MG63 (cell line): ENCODE measurements around the gene RIPK1. TPM values are rescaled to one million over a fixed set of nuclear protein-coding genes. Genes with fewer than 3 reads are reported as not detected.
"Not testable (repeated sequence)": the region's sequence is repeated elsewhere in the genome, so short reads cannot be mapped to it uniquely, and the experiment has no call there.

Experiments
- DNase-seq: peaks from one replicate; pipeline ENCODE4 v3.0.0-alpha.2; 2020
- H3K27me3 ChIP-seq: fragments of 250-450 bp; sonication (Bioruptor Pico); 2 replicates; pipeline ENCODE4 v1.5.1; 2020; ENCODE audit warnings: mild to moderate bottlenecking, moderate library complexity
- H3K36me3 ChIP-seq: fragments of 250-450 bp; sonication (Bioruptor Pico); 2 replicates; pipeline ENCODE4 v1.5.1; 2020; ENCODE audit warnings: mild to moderate bottlenecking, moderate library complexity
- H3K4me3 ChIP-seq: fragments of 250-450 bp; sonication (Bioruptor Pico); 2 replicates; pipeline ENCODE4 v1.5.1; 2020; ENCODE audit warnings: mild to moderate bottlenecking, moderate library complexity
- H3K9me3 ChIP-seq: fragments of 250-450 bp; sonication (Bioruptor Pico); 2 replicates; pipeline ENCODE4 v1.5.1; 2020; ENCODE audit warnings: mild to moderate bottlenecking, moderate library complexity
- total RNA-seq: library from RNA; depleted of rRNA; stranded (reverse); fragments of >200 nt; shearing (Covaris generic); gene quantifications from 2 replicates; pipeline ENCODE4 v1.2.3, GENCODE V29; 2014; ENCODE audit warnings: low replicate concordance

The RIPK1 gene
- total RNA-seq, 1 experiment from 2014 or later = 10.1 TPM

DNA sequence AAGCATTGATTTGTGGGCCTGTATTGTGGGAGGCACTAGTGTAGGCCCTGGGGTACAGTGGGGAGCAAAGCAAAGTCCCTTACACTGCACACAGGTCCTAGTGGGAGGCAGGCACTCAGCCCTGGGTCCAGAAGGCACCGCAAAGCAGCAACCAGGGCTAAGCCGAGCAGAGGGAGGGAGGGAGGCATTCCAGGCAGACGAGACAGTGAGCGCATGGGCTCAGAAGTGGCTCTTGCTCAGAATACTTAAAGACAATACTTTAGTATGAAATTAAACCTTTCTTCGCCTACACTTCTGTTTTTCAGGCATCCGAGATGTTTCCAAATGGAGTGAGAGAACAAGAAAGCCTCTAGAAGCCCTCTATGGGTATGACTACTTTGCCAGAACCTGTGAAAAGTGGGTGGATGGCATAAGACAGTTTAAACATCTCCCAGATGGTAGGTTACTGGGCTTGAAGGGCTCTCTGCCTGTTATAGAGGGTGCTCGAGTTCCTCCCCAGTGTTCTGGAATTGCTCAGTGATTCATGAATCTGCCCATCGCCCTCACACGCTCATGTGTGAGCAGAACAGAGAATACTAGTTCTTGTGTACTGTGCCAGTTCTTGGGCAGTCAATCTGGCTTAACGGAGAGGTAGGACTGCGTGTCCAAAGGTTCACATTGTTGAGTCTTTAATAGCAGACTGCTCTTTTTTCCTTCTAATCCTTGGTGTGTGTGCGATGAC, 68.9 kb downstream of the RIPK1 start:
- DNase-seq = no peak
- Histone ChIP-seq H3K27me3 (no peaks in the 10 kb centered on the region), H3K4me3 (no peak overlapping the region), H3K9me3 (no peaks in the 10 kb centered on the region), H3K36me3 (peaks cover 3% of the 10 kb centered on the region; the same call in 1 of the 2 replicates)

DNA sequence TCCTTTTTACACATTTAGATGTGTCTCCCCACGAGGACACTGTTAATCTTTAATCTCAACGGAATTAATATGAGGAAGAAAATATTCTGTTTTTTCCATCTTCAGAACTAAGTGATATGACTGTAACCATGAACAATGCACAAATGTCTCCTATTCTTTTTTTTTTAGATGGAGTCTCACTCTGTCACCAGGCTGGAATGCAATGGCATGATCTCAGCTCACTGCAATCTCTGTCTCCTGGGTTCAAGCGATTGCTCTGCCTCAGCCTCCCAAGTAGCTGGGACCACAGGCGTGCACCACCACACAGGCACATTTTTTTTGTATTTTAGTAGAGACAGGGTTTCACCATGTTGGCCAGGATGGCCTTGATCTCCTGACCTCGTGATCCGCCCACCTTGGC, 69.6 kb downstream of the RIPK1 start:
- H3K4me3 ChIP-seq, DNase-seq, H3K27me3 ChIP-seq, H3K36me3 ChIP-seq, H3K9me3 ChIP-seq: not testable (repeated sequence)

DNA sequence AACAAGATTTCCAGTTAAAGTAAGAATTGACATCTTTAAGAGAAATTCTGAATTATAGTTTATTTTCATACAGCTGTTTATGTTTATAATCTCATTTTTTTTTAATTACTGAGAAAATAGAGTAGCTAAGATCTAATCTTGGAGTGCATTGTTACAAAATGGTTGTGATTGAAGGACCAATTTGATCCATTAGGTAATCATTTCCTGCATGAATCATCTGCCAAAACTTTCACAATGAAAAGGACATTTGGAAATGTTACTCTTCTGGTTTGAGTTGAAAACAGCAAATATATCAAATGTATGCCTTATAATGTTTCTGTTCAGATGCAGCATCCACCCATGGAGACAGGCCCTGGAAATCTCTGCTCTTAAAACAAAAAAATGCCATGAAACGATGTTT, 70.0 kb downstream of the RIPK1 start:
- peaks cover 3% of the 10 kb centered on the region; the same call in 1 of the 2 replicates for H3K36me3 ChIP-seq
- H3K4me3 ChIP-seq = no peak overlapping the region
- no peaks in the 10 kb centered on the region for H3K27me3 ChIP-seq
- H3K9me3 ChIP-seq = no peaks in the 10 kb centered on the region
- no peak for DNase-seq

DNA sequence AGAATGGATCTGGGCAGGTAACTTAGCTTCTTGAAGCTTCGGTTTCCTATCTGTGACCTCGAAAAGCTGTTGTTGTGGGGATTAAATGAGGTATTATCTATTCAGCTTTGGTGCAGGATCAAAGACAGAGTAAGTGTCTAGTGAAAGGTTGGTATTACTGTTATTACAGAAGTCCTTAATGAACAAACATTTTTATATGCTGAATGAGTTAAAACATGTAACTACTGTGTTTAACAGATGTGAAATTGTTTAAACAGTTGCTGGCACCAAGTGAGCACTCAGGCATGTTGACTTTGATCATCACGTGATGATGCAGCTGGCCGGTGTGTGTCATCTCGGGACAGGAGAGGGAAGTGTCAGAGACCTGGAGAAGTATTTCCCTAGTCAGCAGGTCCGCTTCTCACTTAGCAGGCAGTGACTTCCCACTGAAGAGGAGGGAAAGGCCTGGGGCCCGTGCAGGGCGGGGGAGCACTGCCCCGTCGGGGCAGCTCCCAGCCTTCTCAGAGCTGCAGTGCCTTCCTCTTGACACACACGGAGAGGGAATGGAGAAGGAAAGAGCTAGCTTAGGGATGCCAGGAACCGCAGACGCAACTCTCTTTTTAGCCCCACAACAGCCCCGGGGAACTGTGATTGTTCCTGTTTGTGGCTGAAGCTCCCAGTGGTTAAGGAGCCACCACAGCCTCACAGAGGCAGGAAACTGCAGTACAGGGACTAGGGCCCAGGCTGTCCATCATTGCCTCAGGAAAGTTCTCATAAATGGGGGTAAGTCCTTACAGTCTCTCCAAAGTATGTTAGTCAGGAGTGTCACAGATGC, 71.0 kb downstream of the RIPK1 start:
- no peaks in the 10 kb centered on the region for H3K9me3 ChIP-seq
- H3K27me3 ChIP-seq = no peaks in the 10 kb centered on the region
- H3K36me3 ChIP-seq = peaks cover 3% of the 10 kb centered on the region; the same call in 1 of the 2 replicates
- DNase-seq = peak; percentile 50
- no peak overlapping the region for H3K4me3 ChIP-seq

DNA sequence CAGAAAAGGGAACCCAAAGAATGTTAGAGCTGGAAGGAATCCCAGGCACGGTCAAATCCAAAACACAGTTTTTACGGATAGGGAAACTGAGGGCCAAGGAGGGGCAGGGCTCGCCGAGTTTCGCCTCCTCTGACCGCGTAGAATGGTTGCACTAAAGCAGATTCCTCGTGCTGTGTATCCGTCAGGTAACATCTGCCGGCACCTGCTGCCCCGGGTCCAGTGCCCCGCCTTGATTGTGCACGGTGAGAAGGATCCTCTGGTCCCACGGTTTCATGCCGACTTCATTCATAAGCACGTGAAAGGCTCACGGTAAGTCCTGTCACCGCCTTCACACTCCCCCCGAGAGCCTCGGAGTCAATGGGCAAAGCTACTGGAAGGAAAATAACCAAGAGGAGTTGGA, 71.9 kb downstream of the RIPK1 start:
- H3K4me3 ChIP-seq = no peak overlapping the region
- H3K27me3 ChIP-seq = no peaks in the 10 kb centered on the region
- peaks cover 3% of the 10 kb centered on the region; the same call in 1 of the 2 replicates for H3K36me3 ChIP-seq
- no peaks in the 10 kb centered on the region for H3K9me3 ChIP-seq
- no peak for DNase-seq

DNA sequence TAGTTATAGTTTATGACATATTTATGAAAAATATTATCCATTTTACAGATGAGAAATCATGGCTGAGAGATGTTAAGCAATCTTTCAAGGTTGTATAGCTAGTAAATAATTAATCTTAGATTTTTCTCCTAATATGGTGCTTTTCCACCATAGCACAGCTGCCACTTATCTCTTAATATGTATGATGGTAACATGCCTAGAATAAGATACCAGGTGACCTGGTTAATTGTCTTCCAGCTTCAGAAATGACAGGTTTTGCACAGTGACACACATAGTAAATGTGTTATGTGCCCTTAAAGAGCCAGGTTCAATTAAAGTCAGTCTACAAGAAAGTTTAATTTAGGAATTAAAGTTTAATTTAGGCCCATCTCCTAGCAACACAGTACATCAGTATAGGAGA, 74.2 kb downstream of the RIPK1 start:
- no peaks in the 10 kb centered on the region for H3K27me3 ChIP-seq
- no peak for DNase-seq
- H3K4me3 ChIP-seq = no peak overlapping the region
- H3K9me3 ChIP-seq = no peaks in the 10 kb centered on the region
- H3K36me3 ChIP-seq = peaks cover 2% of the 10 kb centered on the region; the same call in 1 of the 2 replicates

DNA sequence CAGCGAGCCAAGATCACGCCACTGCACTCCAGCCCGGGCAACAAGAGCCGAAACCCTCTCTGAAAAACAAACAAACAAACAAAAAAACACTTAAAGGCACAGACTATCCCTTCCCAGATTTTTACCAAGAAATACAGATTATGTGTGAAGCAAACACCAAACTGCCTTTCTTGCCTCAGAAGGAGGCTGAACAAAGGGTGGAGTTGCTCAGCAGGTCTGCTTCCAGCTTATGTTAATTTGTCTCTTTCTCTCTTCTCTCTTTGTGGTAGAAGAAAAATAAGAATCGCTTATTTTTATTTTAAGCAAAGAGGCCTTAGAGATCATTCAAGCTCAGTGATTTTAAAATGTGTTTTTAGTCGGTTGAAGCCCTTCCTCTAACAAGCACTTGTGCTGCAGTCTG, 74.9 kb downstream of the RIPK1 start:
- Histone ChIP-seq H3K9me3 (no peaks in the 10 kb centered on the region), H3K27me3 (no peaks in the 10 kb centered on the region), H3K4me3 (no peak overlapping the region), H3K36me3 (no peaks in the 10 kb centered on the region)
- no peak for DNase-seq

DNA sequence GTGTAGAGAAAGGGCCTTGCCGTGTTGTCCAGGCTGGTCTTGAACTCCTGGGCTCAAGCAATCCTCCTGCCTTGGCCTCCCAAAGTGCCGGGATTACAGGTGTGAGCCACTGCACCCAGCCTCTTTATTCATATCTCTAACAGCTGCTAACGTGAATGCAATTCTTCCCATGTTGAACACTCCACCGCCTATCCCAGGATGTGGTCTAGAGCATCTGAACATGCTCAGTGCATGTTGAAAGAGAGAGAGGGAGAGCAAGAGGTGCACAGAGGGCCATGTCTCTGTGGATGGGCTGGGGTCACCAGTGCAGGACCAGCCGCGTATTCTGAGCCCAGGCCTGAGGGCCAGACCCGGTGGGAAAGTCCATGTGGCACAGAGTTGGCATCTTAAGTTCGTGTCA, 76.3 kb downstream of the RIPK1 start:
- Histone ChIP-seq H3K9me3 (no peaks in the 10 kb centered on the region), H3K36me3 (no peaks in the 10 kb centered on the region), H3K4me3 (no peak overlapping the region), H3K27me3 (no peaks in the 10 kb centered on the region)
- no peak for DNase-seq

DNA sequence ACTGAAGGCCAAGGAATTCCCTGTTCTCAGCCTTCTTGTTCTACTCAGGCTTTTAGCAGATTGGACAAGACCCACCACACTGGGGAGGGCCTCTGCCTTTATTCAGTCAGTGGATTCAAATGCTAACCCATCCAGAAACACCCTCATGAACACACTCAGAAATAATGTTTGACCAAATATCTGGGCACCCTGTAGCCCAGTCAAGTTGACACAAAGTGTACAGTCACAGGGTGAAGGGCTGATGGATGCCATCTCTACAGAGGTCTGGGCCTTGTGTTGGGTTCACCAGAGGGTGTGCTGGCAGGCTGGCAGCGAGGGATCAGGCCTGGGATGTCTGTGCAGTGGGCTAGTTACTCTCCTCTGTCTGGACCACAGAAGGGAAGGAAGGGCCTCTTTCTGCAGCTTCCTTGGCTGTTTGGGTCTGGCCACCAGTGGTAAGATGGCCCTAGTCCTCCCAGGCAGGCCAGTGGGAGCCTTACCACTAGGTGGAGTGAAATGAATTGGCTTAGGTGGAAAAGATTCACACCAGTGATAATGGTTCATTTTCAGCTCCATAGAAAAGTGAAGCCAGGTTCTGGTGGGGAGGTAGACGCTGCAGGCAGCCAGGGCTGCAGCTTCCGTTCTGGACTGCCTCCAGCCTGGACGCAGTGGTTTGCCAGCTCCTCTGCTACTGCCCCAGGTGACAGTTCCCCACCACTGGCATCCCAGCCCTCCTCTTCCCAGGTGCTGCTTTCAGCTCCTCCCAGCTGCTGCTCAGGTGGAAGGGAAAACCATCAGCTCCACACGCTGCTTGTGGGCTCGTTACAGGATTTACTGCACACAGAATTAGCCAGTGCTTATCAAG, 79.8 kb downstream of the RIPK1 start:
- Histone ChIP-seq H3K4me3 (no peak overlapping the region), H3K9me3 (no peaks in the 10 kb centered on the region), H3K27me3 (no peaks in the 10 kb centered on the region), H3K36me3 (no peaks in the 10 kb centered on the region)
- DNase-seq = no peak

DNA sequence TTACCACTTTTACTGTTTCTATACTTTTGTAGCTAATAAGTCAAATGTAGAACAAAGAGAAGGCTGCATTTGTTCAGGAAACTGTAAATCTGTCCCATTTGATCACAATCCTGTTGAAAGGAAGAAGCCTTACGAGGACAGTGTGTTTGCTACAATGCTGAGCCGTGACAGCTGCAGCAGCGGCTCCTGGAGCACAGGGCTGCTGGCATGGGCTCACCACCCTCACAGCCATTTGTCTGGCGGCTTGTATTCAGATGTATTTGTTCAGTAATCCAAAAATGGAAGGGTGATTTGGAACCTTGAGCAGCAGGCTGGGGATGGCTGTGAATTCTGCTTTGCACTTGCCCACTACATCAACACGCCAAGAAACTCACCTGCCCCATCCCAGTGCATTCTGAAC, 83.4 kb downstream of the RIPK1 start:
- no peak for DNase-seq
- H3K9me3 ChIP-seq = no peaks in the 10 kb centered on the region
- H3K4me3 ChIP-seq = no peak overlapping the region
- H3K36me3 ChIP-seq = no peaks in the 10 kb centered on the region
- no peaks in the 10 kb centered on the region for H3K27me3 ChIP-seq

DNA sequence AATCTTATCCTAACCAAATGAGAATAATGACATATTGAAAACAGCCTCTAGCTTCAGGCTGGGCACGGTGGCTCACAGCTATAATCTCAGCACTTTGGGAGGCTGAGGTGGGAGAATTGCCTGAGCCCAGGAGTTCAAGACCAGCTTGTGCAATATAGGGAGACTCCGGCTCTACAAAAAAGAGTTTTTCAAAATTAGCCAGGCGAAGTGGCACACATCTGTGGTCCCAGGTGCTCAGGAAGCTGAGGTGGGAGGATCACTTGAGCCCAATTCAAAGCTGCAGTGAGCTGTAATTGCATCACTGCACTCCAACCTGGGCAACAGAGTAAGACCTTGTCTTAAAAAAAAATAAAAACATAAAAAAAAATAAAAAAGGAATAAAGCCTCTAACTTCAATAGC, 84.4 kb downstream of the RIPK1 start:
- no peaks in the 10 kb centered on the region for H3K9me3 ChIP-seq
- DNase-seq = no peak
- H3K27me3 ChIP-seq = no peaks in the 10 kb centered on the region
- H3K36me3 ChIP-seq = no peaks in the 10 kb centered on the region
- H3K4me3 ChIP-seq = no peak overlapping the region

DNA sequence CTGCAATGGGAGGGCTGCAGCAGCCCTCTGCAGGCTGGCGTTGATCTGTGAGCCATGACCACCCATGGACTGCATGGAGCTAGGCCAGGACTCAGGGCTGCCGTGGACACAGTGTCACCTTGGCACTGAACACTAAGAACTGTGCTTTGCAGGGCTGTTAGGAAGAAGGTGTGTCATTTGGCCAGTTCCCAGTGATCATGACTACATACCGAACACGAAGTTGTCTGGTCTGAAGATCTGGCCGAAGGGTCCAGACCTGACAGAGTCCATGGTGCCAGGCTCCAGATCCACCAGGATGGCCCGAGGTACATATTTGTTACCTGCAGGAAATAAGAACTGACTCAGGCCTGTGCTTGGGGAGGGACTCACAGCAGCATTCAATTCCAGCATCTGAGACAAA, 87.1 kb downstream of the RIPK1 start:
- not testable (repeated sequence) for H3K36me3 ChIP-seq, H3K9me3 ChIP-seq, DNase-seq, H3K4me3 ChIP-seq, H3K27me3 ChIP-seq

DNA sequence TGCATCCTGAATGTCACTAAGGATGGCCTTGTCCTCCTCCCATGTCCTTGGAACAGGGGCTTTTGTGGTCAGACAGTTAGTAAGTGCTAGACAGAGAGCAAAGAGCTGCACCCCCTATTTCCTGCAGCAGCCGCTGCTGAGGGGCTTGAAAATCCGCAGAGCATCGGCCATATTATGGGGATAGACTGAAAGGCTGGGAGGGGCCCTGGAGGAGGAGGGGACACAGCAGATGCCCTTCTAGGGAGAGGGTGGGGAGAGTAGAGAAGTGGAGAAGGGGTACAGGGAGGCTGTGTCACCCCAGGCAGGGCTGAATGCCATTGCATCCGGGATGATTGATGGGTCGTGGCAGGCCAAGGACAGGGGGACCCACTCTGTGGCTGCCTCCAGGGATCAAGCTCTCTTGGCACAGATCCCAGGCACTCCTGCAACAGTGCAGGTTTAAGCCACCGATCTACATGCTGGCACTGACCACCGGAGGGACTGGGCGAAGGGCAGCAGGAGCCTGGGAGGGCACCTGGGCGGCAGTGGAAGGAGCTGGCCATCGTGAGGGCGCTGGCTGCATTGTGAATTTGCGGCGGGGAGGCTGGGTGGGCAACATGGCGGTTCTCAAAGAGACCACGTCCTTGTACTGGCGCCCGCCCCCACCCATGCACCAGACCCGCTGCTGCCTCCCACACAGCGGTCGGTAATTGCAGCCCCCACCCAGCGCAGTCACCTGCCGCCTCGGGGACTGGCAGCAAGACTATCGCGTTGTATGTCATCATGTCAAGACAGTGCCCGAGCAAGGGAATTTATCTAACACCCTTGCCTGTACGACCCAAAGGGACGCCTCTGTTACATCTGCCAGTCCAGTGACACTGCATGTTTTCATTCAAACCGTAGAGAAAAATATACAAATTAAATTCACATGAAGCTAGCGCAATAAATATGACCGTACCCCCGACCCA, 88.2 kb downstream of the RIPK1 start:
- not testable (repeated sequence) for H3K36me3 ChIP-seq, H3K27me3 ChIP-seq, H3K9me3 ChIP-seq, DNase-seq
- H3K4me3 ChIP-seq = peak overlapping the region; percentile 55

DNA sequence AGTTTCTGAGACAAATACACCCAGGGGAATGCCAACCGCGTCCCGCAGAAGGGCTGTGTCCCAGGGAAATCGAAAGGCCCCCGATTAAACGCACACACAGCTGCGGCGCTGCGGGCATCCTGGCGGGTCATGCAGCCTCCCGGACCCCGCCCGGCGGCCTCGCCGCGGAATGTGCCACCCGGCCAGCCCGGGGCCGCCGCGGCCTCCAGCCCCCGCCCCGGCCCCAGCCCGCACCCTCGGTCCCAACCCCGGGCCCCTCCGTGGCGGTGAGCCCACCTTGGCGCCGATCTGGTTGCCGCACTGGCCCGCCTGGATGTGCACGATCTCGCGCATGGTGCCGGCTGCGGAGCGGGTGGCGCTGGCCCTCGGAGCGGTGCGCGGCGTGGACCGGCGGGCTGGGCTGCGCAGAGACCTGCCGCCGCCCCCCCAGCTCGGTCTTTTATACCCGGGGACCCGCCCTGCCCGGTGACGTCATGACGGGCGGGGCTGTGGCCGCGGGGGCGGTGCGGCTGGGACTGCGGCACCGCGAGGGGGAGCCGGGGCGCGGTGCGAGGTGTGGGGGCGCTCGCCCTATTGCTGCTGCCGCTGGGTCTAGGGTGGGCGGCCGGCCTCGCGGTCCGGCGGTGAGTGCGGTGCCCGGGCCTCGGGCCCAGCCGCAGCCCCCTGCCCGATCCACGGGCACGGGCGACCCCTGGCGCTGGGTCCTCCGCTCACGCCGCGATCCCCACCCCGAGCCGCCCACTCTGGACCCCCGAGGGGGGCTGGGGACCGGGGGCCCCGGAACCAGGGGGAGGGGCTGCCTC, 89.0 kb downstream of the RIPK1 start, which contains the start of gene TUBB2A:
Gene TUBB2A (minus strand): TSS at position 414 of the 803 bp plus-strand sequence. CDS start 81 bp downstream, at position 333.
- H3K4me3 ChIP-seq = peak within 1 kb of the TSS; percentile 55
- no peaks in the 10 kb centered on the region for H3K27me3 ChIP-seq
- DNase-seq = peak; percentile 76
- H3K36me3 ChIP-seq = no peaks in the 10 kb centered on the region
- H3K9me3 ChIP-seq = no peaks in the 10 kb centered on the region
